Endometrium (tissue), 2 donors: ENCODE data around the gene EXD3.
"Not testable (repeated sequence)": the region's sequence is repeated elsewhere in the genome, so short reads cannot be mapped to it uniquely, and the experiment has no call there.

Experiments
- FAIRE-seq: peaks from 2 replicates; lab custom pipeline; 2012; peaks lifted over from hg19 to GRCh38; lab: Jason Lieb, UNC
- donor health status: control.
- donor health status: control.

Gene EXD3

GRCh38 chr9:137411260-137411644, 11.7 kb downstream of the EXD3 start:
- no peak for FAIRE-seq

- FAIRE-seq = no peak
Observed at GRCh38 chr9:137410891-137411249, 12.1 kb downstream of the EXD3 start.

GRCh38 chr9:137410236-137410890, 12.6 kb downstream of the EXD3 start:
- FAIRE-seq = not testable (repeated sequence)

GRCh38 chr9:137409515-137409914, 13.4 kb downstream of the EXD3 start:
- no peak for FAIRE-seq

GRCh38 chr9:137408651-137409405, 14.1 kb downstream of the EXD3 start:
- no peak for FAIRE-seq

GRCh38 chr9:137407590-137408300, 15.2 kb downstream of the EXD3 start:
- no peak for FAIRE-seq

GRCh38 chr9:137406876-137407589, 15.9 kb downstream of the EXD3 start:
- no peak for FAIRE-seq

- no peak for FAIRE-seq
Observed at GRCh38 chr9:137406085-137406760, 16.7 kb downstream of the EXD3 start.

- no peak for FAIRE-seq
Observed at GRCh38 chr9:137405677-137406081, 17.3 kb downstream of the EXD3 start.

- no peak for FAIRE-seq
Observed at GRCh38 chr9:137404961-137405567, 17.9 kb downstream of the EXD3 start.

GRCh38 chr9:137403269-137403668, 19.7 kb downstream of the EXD3 start:
- no peak for FAIRE-seq

- FAIRE-seq = no peak
Observed at GRCh38 chr9:137402746-137403145, 20.2 kb downstream of the EXD3 start.

- FAIRE-seq = no peak
Observed at GRCh38 chr9:137398561-137399468, 24.1 kb downstream of the EXD3 start.

- no peak for FAIRE-seq
Observed at GRCh38 chr9:137397675-137398423, 25.1 kb downstream of the EXD3 start.

- FAIRE-seq = no peak
Observed at GRCh38 chr9:137396634-137397367, 26.2 kb downstream of the EXD3 start.

GRCh38 chr9:137396227-137396626, 26.7 kb downstream of the EXD3 start:
- no peak for FAIRE-seq

- FAIRE-seq = no peak
Observed at GRCh38 chr9:137395666-137396010, 27.3 kb downstream of the EXD3 start.

GRCh38 chr9:137394866-137395665, 27.9 kb downstream of the EXD3 start:
- FAIRE-seq = no peak
